NK-92 (cell line): Measurements from ENCODE around the gene LBH.
"Not testable (repeated sequence)": the region's sequence is repeated elsewhere in the genome, so short reads cannot be mapped to it uniquely, and the experiment has no call there.

Experiments
- DNase-seq: peaks from one replicate; lab custom pipeline; 2025; ENCODE audit not compliant: unreplicated experiment; lab: John Stamatoyannopoulos, UW

The LBH gene

GRCh38 chr2:30255466-30256408 is 24.4 kb downstream of the LBH start:
- DNase-seq: no peak

DNA sequence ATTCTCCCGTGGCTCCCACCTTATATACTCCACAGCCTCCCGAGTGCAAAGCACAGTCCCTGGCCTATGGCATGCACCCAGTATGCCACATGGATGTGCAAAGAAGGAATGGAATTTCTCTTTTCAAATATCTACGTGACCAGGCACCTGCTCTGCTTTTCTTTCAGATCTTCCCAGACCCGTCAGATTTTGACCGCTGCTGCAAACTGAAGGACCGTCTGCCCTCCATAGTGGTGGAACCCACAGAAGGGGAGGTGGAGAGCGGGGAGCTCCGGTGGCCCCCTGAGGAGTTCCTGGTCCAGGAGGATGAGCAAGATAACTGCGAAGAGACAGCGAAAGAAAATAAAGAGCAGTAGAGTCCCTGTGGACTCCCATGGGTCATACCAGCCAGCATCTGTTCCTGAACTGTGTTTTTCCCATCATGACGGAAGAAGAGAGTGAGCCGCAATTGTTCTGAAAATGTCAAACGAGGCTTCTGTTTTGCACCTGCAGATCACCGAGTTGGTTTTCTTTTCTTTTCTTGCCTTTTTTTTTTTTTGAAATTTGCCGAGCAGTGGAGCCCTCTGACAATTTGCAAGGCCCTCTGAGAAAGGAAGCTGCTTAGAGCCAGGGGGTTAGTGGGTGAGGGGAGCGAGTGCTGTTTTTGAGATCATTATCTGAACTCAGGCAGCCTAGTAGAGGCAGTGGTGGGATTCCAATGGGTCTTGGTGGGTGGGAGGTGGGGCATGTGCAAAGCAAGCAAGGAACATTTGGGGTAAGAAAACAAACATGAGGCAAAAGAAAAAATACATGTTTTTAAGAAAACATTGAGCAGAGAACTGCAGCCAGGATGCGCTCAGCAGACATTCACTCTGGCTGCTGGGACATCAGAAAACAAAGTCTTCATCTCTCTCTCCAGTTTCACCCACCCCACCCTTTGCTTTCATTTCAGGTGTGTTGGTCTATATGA is 26.2 kb downstream of the LBH start:
- no peak for DNase-seq

GRCh38 chr2:30259071-30259470 is 27.7 kb downstream of the LBH start:
- DNase-seq: no peak

DNA sequence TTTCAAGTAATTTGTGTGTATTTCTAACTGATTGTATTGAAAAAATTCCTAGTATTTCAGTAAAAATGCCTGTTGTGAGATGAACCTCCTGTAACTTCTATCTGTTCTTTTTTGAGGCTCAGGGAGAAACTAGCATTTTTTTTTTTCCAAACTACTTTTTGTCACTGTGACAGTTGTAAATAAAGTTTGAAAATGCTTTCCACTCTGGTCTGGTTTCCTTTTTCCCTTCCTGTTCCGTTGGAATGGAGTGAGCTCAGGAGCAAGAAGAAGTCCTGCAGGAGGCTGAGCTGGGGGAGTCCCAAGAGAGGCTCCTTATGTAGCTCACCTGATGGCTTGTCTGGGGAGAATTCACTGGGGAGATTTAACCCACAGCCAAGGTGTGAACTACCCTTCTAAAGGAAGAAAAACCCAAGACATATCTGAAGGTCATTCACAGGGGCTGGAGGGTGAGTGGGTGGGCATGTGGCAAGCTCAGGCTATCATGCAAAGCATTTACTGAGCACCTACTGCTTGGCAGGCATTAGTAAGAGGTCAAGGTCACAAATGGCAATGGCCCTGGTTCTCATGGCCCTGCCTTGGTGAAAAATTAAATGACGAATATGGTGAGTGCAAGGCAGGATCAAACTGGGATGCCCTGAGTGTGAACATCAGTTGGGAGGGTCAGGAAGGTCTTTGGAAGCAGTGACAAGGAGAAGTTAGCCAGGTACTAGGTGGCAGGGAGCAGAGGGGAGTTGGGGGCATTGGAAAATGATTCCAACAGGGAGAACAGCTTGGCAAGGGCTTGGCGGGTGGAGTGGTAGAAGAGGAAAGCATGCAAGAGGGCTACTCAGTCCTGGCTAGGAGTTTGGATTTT is 28.7 kb downstream of the LBH start:
- DNase-seq: no peak

DNA sequence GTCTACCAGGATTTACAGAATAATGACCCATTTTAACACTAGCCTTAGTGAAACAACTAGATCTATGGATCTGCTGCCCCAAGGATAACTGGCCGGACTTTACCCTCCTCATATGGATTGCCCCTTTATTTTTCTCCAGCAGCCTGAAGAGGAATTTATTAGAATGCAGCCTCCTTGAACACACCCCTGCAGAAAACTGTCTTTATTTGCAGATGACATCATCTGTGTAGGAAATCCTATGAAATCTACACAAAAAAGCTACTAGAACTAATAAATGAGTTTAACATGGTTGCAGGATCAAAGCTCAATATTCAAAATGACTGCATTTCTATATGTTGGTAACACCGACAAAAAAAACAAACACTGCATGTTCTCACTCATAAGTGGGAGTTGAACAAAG is 29.6 kb downstream of the LBH start:
- DNase-seq: no peak

DNA sequence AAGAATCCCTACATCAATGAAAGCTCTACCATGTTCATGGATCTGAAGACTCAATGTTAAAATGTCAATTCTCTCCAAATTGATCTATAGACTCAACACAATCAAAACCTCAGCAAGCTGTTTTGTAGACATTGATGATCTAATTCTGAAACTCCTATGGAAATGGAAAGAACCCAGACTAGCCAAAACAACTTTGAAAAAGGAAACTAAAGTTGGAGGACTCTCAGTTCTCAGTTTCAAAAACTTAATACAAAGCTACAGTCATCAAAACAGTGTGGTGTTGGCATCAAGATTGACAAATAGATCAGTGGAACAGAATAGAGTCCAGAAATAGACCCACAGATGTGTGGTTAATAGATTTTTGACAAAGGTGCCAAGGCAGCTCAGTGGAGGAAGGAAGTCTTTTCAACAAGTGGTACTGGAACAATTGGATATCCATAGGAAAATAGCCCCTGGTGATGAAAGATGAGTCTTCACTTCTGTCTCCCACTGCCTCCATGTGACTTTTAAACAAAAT is 30.4 kb downstream of the LBH start:
- DNase-seq: no peak

GRCh38 chr2:30262716-30263309 is 31.5 kb downstream of the LBH start:
- no peak for DNase-seq

DNA sequence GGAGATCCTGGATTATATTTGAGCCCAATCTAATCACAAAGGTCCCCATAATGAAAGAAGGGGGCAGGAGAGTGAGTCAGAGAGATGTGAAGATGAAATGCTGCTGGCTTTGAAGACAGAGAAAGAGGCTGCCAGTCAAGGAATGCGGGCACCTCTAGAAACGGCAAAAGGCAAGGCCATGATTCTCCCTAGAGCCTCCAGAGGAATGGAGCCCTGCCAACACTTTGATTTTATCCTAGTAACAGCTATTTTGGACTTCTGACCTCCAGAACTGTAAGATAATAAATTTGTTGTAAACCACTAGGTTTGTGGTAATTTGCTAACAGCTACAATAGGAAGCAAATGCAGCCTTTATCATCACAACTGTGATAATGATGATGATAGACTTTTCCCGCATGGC is 32.9 kb downstream of the LBH start:
- no peak for DNase-seq

- no peak for DNase-seq
Measured at GRCh38 chr2:30265052-30266015, 34.0 kb downstream of the LBH start.

- DNase-seq: no peak
Measured at GRCh38 chr2:30266051-30266621, 34.8 kb downstream of the LBH start.

DNA sequence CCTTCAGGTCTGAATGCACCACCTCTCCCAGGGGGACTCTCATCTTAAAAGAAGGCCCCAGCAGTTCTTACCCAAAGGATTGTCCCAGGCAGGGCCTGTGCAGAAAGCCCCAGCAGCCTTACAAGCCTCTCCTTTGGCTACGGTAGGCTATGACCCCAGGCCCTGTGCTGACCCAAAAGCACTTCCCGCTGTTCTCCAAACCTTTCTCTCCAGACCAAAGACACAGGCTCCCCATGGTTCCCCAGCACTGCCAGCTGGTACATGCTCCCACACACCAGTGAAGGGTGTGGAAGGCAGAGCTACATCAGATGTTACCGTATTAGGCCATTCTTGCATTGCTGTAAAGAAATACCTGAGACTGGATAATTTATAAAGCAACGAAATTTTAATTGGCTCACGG is 35.4 kb downstream of the LBH start:
- no peak for DNase-seq

DNA sequence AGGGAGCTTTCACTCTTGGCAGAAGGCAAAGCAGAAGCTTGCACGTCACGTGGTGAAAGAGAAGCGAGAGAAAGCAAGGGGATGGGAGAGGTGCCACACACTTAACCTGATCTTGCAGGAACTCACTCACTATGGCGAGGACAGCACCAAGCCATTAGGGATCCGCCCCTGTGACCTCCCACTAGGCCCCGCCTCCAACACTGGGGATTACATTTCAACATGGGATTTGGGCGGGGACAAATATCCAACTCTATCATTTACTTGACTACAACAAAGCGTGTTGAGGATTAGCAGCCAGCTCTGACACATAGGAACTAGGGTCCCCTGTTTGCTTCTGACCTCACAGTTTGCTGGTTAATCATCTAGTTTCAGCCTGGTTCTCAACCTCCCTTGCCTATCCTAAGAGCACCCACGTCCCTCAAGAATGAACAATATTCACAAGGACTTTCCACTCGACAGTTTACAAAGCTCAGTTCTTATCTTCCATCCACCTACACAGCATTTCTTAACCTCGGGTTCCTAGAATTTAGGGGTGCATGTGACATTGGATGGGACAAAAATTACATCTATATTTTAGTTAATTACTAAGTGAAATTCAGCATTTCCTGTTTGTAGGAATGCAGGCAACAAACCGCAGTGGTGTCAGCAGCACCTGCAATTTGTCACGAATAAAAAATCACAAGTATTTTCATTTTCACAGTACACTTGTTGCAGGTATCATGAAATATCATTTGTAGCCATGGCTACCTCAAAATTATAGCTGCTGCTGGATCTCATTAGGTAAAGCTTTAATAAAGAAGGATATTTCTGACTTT is 36.0 kb downstream of the LBH start:
- DNase-seq: no peak

DNA sequence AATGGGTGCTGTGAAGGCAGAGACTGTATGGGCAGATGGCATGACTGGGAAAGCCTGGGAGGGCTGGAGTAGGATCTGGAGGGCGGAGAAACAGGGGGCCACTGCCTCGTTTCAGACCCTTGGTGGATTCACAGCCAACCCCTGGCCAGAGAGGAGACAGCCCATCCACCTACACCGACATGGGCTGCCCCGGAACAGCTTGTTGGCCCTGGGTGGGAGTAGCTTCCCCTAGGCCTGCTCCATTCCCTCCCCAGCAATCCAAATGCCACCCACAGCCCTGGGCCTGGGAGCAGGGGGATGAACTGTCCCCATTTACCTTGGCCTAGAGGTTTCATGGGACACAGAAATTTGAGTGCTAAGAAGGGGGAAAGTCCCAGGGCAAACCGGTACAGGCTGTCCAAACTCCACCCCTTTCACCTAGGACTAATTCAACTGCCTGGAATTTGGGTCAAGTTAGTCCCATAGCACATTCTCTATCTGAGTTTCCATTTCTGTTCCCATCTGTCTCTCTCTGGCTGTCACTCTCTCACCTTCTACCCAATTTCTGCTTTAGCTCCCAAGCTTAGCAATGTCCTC is 37.0 kb downstream of the LBH start:
- DNase-seq: no peak

GRCh38 chr2:30269114-30269770 is 37.9 kb downstream of the LBH start:
- not testable (repeated sequence) for DNase-seq

GRCh38 chr2:30269771-30270145 is 38.4 kb downstream of the LBH start:
- DNase-seq: no peak

- DNase-seq: no peak
Measured at GRCh38 chr2:30270166-30270565, 38.8 kb downstream of the LBH start.

- DNase-seq: no peak
Measured at GRCh38 chr2:30271301-30271700, 40.0 kb downstream of the LBH start.
